ENCODE data around the gene CATSPER3. TPM values are rescaled to one million over a fixed set of nuclear protein-coding genes. Genes with fewer than 3 reads are reported as not detected.

CATSPER3 gene
- total RNA-seq, 2 experiments from 2014 or later, result 0.56 TPM; not detected in 1

GRCh38 chr5:134992148-134992547, 24.4 kb downstream of the CATSPER3 start:
- TF ChIP-seq CTCF (IDR thresholded peaks at IDR 0.05), result no peak
- no peaks in the 10 kb centered on the region for H3K27me3 Mint-ChIP-seq
- H3K36me3 ChIP-seq (ENCODE audit: insufficient read depth, low read length), result no peaks in the 10 kb centered on the region
- no peak overlapping the region for H3K27ac ChIP-seq (ENCODE audit: low read depth in 1 of 2, low read length in 2 of 2)
- H3K27ac Mint-ChIP-seq, result no peak overlapping the region
- intact Hi-C loops (cut with DNase I, micrococcal nuclease), result no loop called here
- peaks cover 19% of the 10 kb centered on the region for H3K4me1 Mint-ChIP-seq (ENCODE audit: low read depth)
- DNase-seq (no peak), ATAC-seq (ENCODE audit: poor library complexity) (no peak)
- no peaks in the 10 kb centered on the region for H3K9me3 ChIP-seq (ENCODE audit: control insufficient read depth in 1 of 2, insufficient read depth in 1 of 2, low read length in 2 of 2)
- no peak overlapping the region for H3K4me3 ChIP-seq (ENCODE audit: low read length)
- POLR2A ChIA-PET, result no interaction called here
- CTCF ChIA-PET, result no interaction called here
- no peaks in the 10 kb centered on the region for H3K9me3 Mint-ChIP-seq
- H3K4me3 Mint-ChIP-seq, result no peak overlapping the region
- H3K27me3 ChIP-seq (ENCODE audit: control insufficient read depth in 1 of 2, insufficient read depth in 2 of 2, low read length in 2 of 2), result no peaks in the 10 kb centered on the region
- H3K36me3 Mint-ChIP-seq (ENCODE audit: low read depth), result no peaks in the 10 kb centered on the region
- H3K4me1 ChIP-seq (ENCODE audit: insufficient read depth, low read length), result no peaks in the 10 kb centered on the region

DNA sequence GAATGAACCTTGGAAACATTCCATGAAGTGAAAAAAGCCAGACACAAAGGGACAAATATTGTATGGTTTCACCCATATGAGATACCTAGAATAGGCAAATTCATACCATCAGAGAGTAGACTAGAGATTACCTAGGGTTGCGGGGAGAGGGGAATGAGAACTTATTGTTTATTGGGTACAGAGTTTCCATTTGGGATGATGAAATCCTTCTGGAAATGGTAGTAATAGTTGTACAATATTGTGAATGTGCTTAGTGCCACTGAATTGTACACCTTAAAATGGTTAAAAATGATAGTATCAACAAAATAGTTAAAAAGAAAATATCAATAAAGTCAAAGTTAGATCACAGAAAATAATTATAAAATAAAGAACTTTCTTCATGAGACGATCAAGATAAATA, 25.5 kb downstream of the CATSPER3 start:
- no peaks in the 10 kb centered on the region for H3K27me3 ChIP-seq (ENCODE audit: control insufficient read depth in 1 of 2, insufficient read depth in 2 of 2, low read length in 2 of 2)
- Mint-ChIP-seq H3K27ac (no peak overlapping the region), H3K4me1 (ENCODE audit: low read depth) (peaks cover 18% of the 10 kb centered on the region), H3K9me3 (no peaks in the 10 kb centered on the region), H3K4me3 (no peak overlapping the region), H3K36me3 (ENCODE audit: low read depth) (no peaks in the 10 kb centered on the region), H3K27me3 (no peaks in the 10 kb centered on the region)
- no peaks in the 10 kb centered on the region for H3K9me3 ChIP-seq (ENCODE audit: control insufficient read depth in 1 of 2, insufficient read depth in 1 of 2, low read length in 2 of 2)
- no peak overlapping the region for H3K27ac ChIP-seq (ENCODE audit: low read depth in 1 of 2, low read length in 2 of 2)
- H3K36me3 ChIP-seq (ENCODE audit: insufficient read depth, low read length), result no peaks in the 10 kb centered on the region
- DNase-seq (no peak), ATAC-seq (ENCODE audit: poor library complexity) (no peak)
- no peak overlapping the region for H3K4me3 ChIP-seq (ENCODE audit: low read length)
- CTCF ChIA-PET, result no interaction called here
- H3K4me1 ChIP-seq (ENCODE audit: insufficient read depth, low read length), result no peaks in the 10 kb centered on the region
- intact Hi-C loops (cut with DNase I, micrococcal nuclease), result no loop called here
- POLR2A ChIA-PET, result no interaction called here
- TF ChIP-seq CTCF (IDR thresholded peaks at IDR 0.05), result no peak

GRCh38 chr5:134994560-134995156, 27.0 kb downstream of the CATSPER3 start:
- Histone ChIP-seq H3K4me1 (ENCODE audit: insufficient read depth, low read length) (no peaks in the 10 kb centered on the region), H3K9me3 (ENCODE audit: control insufficient read depth in 1 of 2, insufficient read depth in 1 of 2, low read length in 2 of 2) (no peaks in the 10 kb centered on the region), H3K36me3 (ENCODE audit: insufficient read depth, low read length) (no peaks in the 10 kb centered on the region), H3K4me3 (ENCODE audit: low read length) (no peak overlapping the region), H3K27me3 (ENCODE audit: control insufficient read depth in 1 of 2, insufficient read depth in 2 of 2, low read length in 2 of 2) (no peaks in the 10 kb centered on the region), H3K27ac (ENCODE audit: low read depth in 1 of 2, low read length in 2 of 2) (no peak overlapping the region)
- ATAC-seq (ENCODE audit: poor library complexity) (no peak), DNase-seq (no peak)
- intact Hi-C loops (cut with DNase I, micrococcal nuclease), result no loop called here
- ChIA-PET POLR2A (no interaction called here), CTCF (no interaction called here)
- Mint-ChIP-seq H3K4me3 (no peak overlapping the region), H3K4me1 (ENCODE audit: low read depth) (peaks cover 3% of the 10 kb centered on the region), H3K27me3 (no peaks in the 10 kb centered on the region), H3K9me3 (no peaks in the 10 kb centered on the region), H3K36me3 (ENCODE audit: low read depth) (no peaks in the 10 kb centered on the region), H3K27ac (no peak overlapping the region)
- no peak for TF ChIP-seq CTCF (IDR thresholded peaks at IDR 0.05)

Measured in CD4-positive, alpha-beta T cell (primary cell).